Posterior vena cava (tissue), 2 donors: Measurements from ENCODE around the gene MRGPRX3. TPM values are rescaled to one million over a fixed set of nuclear protein-coding genes. Genes with fewer than 3 reads are reported as not detected.
A peak's percentile ranks its signal among the peaks of the same experiment; 100 is the strongest.
"Not testable (repeated sequence)": the region's sequence is repeated elsewhere in the genome, so short reads cannot be mapped to it uniquely, and the experiment has no call there.

Source experiments
- DNase-seq: peaks from one replicate; pipeline ENCODE4 v3.0.0-alpha.2; 2020; ENCODE audit warnings: low spot score
- intact Hi-C, 2 donors: fragments of 100-400 bp; cut with DNase I; formaldehyde crosslinking; loops; one replicate each; pipeline versions ENCODE4 v1.14.1 to v1.14.2; 2022 to 2023
- long read RNA-seq, 2 donors: library from polyadenylated mRNA; unstranded; transcript quantifications; one replicate each; pipeline ENCODE4 v2.0.0, GENCODE V29; 2020 to 2021
- total RNA-seq, 2 donors: library from RNA; stranded (reverse); fragmentation: NEBNext Ultra II Directional; extraction: Animal tissue kit (Norgen Biotek cat#: 25700); gene quantifications; one replicate each; pipeline ENCODE4 v1.2.1, GENCODE V29; 2021
- donor health status: DM: yes; HTN: yes; CAD: no.
- donor health status: DM: yes; HTN: yes; CAD: no.

MRGPRX3 gene
- total RNA-seq, result not detected
- long read RNA-seq, donor 1, result 0 reads
- long read RNA-seq, donor 2, result 0 reads

GRCh38 chr11:18132341-18132740 lies at the start of gene MRGPRX3:
Gene MRGPRX3 (plus strand): TSS chr11:18132571. CDS start chr11:18137203, 4,632 bp downstream.
- intact Hi-C loops, result no loop called here
- no peak for DNase-seq

GRCh38 chr11:18088366-18088765 lies 44.0 kb upstream of the MRGPRX3 start:
- no peak for DNase-seq
- intact Hi-C loops, result no loop called here

GRCh38 chr11:18088966-18089365 lies 43.4 kb upstream of the MRGPRX3 start:
- intact Hi-C loops, result no loop called here
- DNase-seq, result no peak

GRCh38 chr11:18091731-18092130 lies 40.6 kb upstream of the MRGPRX3 start:
- intact Hi-C loops, result no loop called here
- no peak for DNase-seq

GRCh38 chr11:18093959-18094358 lies 38.4 kb upstream of the MRGPRX3 start:
- intact Hi-C loops, result no loop called here
- no peak for DNase-seq

GRCh38 chr11:18100926-18101656 lies 31.3 kb upstream of the MRGPRX3 start:
- no peak for DNase-seq
- intact Hi-C loops, result no loop called here

GRCh38 chr11:18105086-18105801 lies 27.1 kb upstream of the MRGPRX3 start:
- intact Hi-C loops, result no loop called here
- no peak for DNase-seq

GRCh38 chr11:18105802-18106574 lies 26.4 kb upstream of the MRGPRX3 start, which contains the start of gene SAAL1:
Gene SAAL1 (minus strand): TSS chr11:18106082. CDS start chr11:18106041, 41 bp downstream.
- intact Hi-C loops, result no loop called here
- DNase-seq, result peak; percentile 95

GRCh38 chr11:18106688-18107087 lies 25.7 kb upstream of the MRGPRX3 start:
- intact Hi-C loops, result no loop called here

GRCh38 chr11:18108254-18108653 lies 24.1 kb upstream of the MRGPRX3 start:
- intact Hi-C loops, result no loop called here

More at GRCh38 chr11:18106688-18107087, 25.7 kb upstream of the MRGPRX3 start:
- DNase-seq, result no peak

GRCh38 chr11:18111005-18111404 lies 21.4 kb upstream of the MRGPRX3 start:
- intact Hi-C loops, result no loop called here
- no peak for DNase-seq

More at GRCh38 chr11:18108254-18108653, 24.1 kb upstream of the MRGPRX3 start:
- DNase-seq, result no peak

- DNase-seq, result no peak
- intact Hi-C loops, result no loop called here
Observed at GRCh38 chr11:18115360-18116127, 16.8 kb upstream of the MRGPRX3 start.

GRCh38 chr11:18121331-18121828 lies 11.0 kb upstream of the MRGPRX3 start:
- intact Hi-C loops, DNase-seq: not testable (repeated sequence)

- intact Hi-C loops, DNase-seq: not testable (repeated sequence)
Observed at GRCh38 chr11:18131115-18131514, 1.3 kb upstream of the MRGPRX3 start.

GRCh38 chr11:18135308-18135707 lies 2.9 kb downstream of the MRGPRX3 start:
- intact Hi-C loops, result no loop called here
- no peak for DNase-seq

GRCh38 chr11:18137186-18137800 lies 4.9 kb downstream of the MRGPRX3 start:
- intact Hi-C loops, result no loop called here
- DNase-seq, result no peak

GRCh38 chr11:18140145-18140544 lies 7.8 kb downstream of the MRGPRX3 start:
- DNase-seq, result no peak
- intact Hi-C loops, result no loop called here

GRCh38 chr11:18144243-18144642 lies 11.9 kb downstream of the MRGPRX3 start:
- intact Hi-C loops, result no loop called here
- DNase-seq, result no peak
